Fibroblast of peridontal ligament (primary cell): ENCODE measurements around the gene SOX15.
"Not testable (repeated sequence)": the region's sequence is repeated elsewhere in the genome, so short reads cannot be mapped to it uniquely, and the experiment has no call there.

Experiments
- DNase-seq: peaks from one replicate; pipeline ENCODE4 v3.0.0-alpha.2; 2010; ENCODE audit errors: extremely low read depth

SOX15 gene

DNA sequence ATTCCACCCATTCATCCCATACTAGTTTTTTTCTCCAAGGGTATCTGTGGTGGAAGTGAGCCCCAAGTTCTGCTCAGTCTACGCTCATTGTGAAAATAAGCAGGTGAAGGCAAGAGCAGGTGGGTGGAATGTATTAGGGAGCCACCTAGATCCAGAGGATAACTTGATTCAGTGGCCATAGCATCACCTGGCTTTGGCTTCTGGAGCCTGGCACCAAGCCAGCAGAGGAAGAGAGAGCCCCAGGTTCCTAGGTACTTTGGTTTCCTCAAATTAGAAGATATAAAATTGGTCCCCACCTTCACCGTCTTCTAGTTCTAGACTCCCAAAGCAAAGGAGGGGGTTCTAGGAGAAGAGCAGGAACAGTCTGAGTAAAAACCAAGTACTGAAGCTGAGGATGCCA lies 20.7 kb upstream of the SOX15 start:
- no peak for DNase-seq

- no peak for DNase-seq
Observed at GRCh38 chr17:7606280-7606679, 16.4 kb upstream of the SOX15 start.

DNA sequence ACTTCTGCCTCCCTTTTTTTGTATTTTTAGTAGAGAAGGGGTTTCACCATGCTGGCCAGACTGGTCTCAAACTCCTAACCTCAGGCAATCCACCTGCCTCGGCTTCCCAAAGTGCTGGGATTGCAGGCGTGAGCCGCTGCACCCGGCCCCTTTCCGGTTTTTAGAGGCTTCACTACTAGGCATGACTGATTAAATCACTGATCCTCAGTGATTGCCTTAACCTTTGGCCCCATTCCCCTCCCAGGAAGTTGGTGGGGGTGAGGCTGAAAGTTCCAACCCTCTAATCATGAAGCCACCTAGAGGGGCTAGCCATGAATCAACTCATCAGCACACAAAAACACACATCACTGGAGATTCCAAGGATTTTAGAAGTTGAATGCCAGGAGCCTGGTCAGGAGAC lies 7.7 kb upstream of the SOX15 start:
- DNase-seq, result not testable (repeated sequence)

- no peak for DNase-seq
Observed at GRCh38 chr17:7593296-7593695, 3.4 kb upstream of the SOX15 start.

DNA sequence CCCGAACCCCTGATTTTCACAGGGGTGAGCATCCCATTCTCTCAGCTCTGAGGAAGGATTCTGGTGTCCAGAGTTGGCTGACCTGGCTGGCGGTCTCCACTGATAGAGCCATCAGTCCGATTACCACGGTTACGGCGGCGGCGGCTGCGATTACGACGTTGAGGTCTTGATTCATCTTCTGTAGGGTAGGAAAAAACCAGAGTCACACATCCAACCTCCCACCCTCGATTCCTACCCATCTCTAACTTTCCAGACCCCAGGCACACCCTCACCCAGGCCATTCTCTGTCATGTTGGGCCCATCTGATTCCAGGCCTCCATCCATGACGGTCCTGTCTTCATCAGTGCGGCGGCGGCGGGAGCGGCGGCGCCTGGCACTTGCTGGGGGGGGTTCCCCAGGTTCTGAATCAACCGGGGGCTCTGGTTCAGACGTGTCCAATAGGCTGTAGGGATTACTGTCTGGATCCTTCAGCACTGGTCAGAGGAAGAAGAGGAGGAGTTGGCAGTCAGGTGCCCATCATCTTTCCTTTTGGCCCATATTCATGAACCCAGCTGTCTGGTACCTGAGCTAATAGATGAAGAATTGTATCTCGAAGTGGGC lies 2.6 kb upstream of the SOX15 start:
- no peak for DNase-seq

- no peak for DNase-seq
Observed at GRCh38 chr17:7591596-7591995, 1.7 kb upstream of the SOX15 start.

DNA sequence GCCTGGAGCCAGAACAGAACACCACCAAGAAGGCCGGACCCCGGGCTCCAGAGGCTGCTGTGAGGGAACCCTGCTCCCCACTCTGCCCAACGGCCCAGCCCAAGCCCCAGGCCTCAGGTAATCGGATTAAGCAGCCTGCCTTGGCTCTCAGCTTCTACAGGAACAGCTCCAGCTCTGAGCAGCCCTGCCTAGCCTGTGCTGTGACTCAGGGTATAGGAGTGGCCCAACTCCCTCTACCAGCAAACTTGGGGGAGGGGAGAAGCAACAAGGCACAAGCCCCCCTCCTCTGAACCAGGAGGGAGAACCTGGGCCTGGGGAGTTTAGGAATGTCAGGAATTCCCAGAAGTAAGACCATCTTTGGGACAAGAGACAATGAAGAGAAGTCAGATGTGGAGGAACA lies 849 bp upstream of the SOX15 start:
- peak; percentile 40 for DNase-seq

DNA sequence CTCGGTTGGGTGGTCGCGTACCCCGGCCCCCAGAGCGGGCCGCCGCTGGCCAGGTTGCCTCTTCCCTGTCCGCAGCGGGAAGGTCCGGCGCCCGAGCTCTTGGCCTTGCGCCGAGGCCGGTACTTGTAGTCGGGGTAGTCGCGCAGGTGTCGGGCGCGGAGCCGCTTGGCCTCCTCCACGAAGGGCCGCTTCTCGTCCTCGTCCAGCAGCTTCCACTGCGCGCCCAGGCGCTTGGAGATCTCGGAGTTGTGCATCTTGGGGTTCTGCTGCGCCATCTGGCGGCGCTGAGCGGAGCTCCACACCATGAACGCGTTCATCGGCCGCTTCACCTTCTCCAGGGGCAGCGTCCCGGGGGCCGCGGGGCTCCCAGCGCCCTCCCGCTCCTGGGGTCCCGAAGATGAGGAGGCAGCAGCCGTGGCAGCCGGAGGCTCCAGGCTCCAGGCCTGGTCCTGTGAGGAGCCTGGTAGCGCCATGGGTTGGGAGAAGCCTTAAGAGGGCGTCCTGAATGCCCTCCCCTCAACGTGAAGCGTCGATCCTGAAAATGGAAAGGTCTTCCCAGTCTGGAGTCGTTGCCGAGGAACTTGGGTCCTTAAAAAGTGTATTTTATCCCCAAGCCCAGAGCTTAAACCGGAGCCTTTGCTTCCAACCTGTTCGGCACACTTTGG lies 558 bp downstream of the SOX15 start:
- peak; percentile 88 for DNase-seq

DNA sequence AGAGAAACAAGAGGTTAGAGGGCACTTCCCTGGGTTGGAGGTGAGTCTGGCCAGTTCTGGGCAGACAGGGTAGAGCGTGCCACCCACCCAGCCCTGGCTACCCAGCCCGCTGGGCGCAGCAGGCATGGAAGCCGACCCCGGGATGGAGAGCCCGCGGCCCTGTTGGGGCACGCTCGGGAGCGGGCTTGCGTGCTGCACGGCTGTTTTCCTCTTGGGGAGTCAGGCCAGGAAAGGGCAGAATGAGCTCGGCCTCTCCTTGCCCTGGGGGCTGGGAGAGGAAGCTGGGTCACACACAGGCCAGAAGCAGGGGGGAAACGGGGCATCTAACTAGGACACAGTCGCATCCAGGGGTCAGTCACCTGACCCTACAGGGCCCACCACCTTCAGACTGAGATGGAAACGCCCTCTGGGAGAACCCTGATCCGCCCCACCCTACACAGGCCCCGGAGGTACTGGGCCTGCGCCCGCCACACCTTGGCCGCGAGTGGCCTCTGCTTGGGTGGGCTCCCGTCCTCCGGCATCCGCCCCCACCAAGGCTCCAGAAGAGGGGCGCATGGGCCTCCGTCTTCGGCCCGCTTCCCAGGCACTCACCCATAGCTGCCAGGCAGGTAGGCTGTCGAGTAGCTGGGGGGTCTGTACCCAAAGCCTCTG lies 1.2 kb downstream of the SOX15 start:
- DNase-seq, result no peak

DNA sequence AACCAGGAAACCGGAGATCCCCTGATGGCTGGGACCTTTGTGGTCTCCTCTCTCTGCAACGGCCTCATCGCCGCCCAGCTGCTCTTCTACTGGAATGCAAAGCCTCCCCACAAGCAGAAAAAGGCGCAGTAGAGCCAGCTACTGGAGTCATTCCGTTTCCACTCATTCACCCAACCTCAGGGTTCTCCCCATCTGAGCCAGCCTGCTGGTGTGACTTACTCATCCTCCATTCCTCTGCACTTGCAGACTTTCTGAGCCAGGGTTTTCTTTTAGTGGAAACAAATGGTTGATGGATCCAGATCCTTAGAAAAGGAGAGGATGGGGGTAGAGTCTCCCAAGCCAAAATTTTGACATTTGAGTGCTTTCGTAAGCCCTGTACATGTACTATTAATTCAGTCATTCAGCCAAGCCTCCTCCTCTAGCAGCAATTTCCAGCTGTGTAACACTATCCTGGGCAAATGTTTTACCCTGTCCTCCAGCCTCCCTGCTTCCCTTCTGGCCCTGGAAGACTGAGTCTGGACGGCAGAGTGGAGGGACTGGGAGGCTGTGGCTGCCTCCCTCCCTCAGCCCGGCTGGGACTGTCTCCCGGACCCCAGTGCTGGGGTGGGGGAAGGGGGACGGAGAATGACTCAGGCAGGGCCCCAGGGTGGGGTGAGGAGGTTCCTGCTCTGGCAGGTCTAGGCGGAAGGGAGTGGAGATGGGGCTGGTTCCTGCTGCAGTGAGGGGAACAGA lies 2.3 kb downstream of the SOX15 start:
- DNase-seq, result peak; percentile 97

GRCh38 chr17:7586673-7587419 lies 3.0 kb downstream of the SOX15 start:
- no peak for DNase-seq

GRCh38 chr17:7583253-7584109 lies 6.4 kb downstream of the SOX15 start, which contains the start of gene MPDU1:
Gene MPDU1 (plus strand): TSS chr17:7583852. CDS start chr17:7583863, 11 bp downstream.
- peak; percentile 98 for DNase-seq

DNA sequence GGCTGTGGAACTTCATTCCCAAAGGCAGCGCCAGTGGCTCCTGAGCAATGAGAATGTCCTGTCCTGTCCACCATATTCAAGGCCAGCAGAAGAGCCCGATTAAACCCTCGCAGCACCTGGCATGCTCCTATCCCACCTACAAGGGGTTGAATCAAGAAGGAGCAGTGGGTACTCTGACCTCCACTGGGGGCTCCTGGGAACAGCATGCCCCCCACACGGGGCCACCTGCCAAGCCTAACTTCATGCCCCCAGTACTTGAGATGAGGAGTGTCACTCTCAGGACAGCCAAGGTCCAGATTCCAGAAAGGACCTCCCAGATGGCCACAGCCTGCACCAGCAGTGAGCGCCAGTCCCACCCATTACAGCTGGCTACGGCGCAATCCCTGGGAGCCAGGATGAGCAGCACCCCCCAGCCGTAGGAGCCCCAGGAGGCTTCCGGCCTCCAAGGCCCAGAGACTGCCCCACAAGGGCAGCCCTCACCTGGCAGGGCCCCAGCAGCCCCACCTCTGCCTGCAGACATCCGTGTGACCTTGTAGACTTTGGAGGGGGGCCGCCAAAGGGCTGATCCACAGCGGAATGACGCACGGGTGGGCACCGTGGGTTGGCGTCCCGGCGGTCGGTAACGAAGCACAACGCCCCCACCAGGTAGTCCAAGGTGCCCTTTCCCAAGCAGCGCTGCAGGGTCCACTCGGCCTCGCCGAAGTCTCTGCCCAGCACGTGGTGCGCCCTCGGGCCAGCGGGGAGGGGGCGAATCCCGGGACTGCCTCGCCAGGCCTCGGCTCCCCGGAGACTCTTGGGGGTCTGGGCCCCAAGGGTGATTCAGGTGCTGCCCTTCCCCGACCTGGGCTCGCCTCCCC lies 7.3 kb downstream of the SOX15 start:
- DNase-seq, result no peak

DNA sequence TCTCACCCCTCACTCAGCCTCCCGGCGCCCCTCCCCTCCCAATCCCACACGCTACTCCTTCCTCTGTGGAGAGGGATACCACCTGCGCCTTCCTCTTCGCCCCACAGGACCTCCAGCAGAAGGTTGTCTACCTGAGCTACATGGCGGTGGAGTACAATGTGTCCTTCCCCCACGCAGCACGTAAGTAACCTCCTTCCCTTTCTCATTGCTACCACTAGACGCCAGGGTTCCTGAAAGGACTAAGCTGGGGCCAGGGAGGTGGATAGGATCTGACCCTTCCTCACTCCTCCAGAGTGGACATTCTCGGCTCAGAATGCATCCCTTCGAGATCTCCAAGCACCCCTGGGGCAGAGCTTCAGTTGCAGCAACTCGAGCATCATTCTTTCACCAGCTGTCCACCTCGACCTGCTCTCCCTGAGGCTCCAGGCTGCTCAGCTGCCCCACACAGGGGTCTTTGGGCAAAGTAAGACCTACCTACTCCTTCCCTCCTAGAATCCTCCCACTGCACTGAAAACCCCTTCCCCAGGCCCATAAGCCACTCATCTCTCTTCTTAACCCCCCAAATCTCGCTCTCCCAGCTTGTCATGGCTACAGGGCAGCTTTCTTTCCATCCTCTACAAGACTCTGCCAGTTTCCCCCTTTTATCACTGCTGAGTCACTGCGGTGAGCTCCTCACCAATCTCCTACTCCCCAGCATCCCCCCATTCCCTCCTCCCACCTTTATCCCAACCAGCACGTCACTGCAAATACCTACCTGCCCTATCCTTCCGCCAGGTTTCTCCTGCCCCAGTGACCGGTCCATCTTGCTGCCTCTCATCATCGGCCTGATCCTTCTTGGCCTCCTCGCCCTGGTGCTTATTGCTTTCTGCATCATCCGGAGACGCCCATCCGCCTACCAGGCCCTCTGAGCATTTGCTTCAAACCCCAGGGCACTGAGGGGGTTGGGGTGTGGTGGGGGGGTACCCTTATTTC lies 9.0 kb downstream of the SOX15 start:
- no peak for DNase-seq

DNA sequence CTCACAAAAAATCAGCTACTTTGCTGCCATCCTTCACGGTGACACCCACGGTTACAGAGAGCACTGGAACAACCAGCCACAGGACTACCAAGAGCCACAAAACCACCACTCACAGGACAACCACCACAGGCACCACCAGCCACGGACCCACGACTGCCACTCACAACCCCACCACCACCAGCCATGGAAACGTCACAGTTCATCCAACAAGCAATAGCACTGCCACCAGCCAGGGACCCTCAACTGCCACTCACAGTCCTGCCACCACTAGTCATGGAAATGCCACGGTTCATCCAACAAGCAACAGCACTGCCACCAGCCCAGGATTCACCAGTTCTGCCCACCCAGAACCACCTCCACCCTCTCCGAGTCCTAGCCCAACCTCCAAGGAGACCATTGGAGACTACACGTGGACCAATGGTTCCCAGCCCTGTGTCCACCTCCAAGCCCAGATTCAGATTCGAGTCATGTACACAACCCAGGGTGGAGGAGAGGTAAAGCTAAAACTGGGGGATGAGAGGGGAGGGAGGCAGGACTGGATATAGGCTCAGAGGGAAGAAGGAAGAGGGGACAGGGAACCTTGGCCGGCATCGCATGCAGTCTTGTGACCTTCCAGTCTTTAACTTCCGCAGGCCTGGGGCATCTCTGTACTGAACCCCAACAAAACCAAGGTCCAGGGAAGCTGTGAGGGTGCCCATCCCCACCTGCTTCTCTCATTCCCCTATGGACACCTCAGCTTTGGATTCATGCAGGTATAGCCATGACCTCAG lies 9.9 kb downstream of the SOX15 start:
- no peak for DNase-seq

GRCh38 chr17:7579001-7579833 lies 10.7 kb downstream of the SOX15 start, which contains the start of gene CD68:
Gene CD68 (plus strand): TSS chr17:7579638. CDS start chr17:7579678, 40 bp downstream.
- DNase-seq, result peak; percentile 79
